ENCODE data around the gene SLC8A1.

DNA sequence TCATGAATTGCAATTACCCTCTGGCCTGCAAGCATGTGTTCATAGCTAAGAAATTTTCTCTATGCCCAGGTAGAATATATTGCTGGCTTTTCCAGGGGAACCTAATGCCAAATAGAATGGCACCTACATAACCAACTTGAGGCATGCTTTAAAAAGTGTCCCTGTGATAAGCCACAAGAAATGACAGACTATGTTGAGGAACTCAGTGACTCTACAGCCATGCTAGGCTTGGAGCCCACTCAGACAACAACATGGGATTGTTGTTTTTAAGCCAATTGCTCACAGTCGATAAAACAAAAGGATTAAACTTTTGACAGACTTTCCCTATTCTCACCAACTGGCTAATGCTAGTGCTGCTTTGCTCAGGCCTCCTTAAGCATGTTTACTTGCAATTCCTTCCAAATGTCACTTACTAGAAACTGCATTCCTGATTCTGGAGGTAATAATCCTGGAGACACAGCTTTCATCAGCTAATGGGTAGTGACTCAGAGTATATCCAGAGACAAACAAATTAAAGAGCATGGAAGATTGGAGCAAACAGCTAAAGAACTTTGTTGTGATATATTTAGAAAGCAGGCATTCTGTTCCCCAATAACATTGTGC lies 249.0 kb downstream of the SLC8A1 start:
- TF ChIP-seq, protein P1, sequence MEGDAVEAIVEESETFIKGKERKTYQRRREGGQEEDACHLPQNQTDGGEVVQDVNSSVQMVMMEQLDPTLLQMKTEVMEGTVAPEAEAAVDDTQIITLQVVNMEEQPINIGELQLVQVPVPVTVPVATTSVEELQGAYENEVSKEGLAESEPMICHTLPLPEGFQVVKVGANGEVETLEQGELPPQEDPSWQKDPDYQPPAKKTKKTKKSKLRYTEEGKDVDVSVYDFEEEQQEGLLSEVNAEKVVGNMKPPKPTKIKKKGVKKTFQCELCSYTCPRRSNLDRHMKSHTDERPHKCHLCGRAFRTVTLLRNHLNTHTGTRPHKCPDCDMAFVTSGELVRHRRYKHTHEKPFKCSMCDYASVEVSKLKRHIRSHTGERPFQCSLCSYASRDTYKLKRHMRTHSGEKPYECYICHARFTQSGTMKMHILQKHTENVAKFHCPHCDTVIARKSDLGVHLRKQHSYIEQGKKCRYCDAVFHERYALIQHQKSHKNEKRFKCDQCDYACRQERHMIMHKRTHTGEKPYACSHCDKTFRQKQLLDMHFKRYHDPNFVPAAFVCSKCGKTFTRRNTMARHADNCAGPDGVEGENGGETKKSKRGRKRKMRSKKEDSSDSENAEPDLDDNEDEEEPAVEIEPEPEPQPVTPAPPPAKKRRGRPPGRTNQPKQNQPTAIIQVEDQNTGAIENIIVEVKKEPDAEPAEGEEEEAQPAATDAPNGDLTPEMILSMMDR (IDR thresholded peaks at IDR 0.05): no peak
- TF ChIP-seq POLR2AphosphoS5 (IDR thresholded peaks at IDR 0.05): no peak
- TF ChIP-seq POLR2A (IDR thresholded peaks at IDR 0.05): no peak
- TF ChIP-seq EP300 (IDR thresholded peaks at IDR 0.05): no peak

All from upper lobe of left lung (tissue), 4 donors.